Endothelial cell of umbilical vein (primary cell): ENCODE data around the gene SPIRE2. TPM values are rescaled to one million over a fixed set of nuclear protein-coding genes. Genes with fewer than 3 reads are reported as not detected.
"Not testable (repeated sequence)": the region's sequence is repeated elsewhere in the genome, so short reads cannot be mapped to it uniquely, and the experiment has no call there.

ENCODE experiments used
- BruUV-seq: library from RNA; stranded (reverse); fragments of 400-500 nt; replicated peaks from 2 replicates; lab custom pipeline; 2021; lab: Mats Ljungman, UMichigan
- CTCF ChIA-PET: fragments of 300-600, 350-600 bp; sonication (Branson Sonifier 250); formaldehyde crosslinking; loops from one replicate; lab custom pipeline; 2021; ENCODE audit warnings: antibody characterized with exemption, inconsistent platforms; lab: Charles Lee
- POLR2A ChIA-PET: fragments of 300-600, 350-600 bp; sonication (Branson Sonifier 250); formaldehyde crosslinking; loops from one replicate; lab custom pipeline; 2021; ENCODE audit warnings: antibody characterized with exemption, inconsistent platforms; lab: Charles Lee
- DNase-seq: peaks from one replicate; pipeline ENCODE4 v3.0.0-alpha.2; 2011; ENCODE audit warnings: low read depth, low spot score
- FAIRE-seq: peaks from 2 replicates; lab custom pipeline; 2011; peaks lifted over from hg19 to GRCh38; lab: Jason Lieb, UNC
- H2AFZ ChIP-seq: 2 replicates; pipeline ENCODE4 v1.6.0; 2012; ENCODE audit warnings: low read depth, low read length, control low read depth, inconsistent platforms
- H3K27ac ChIP-seq: 2 replicates; pipeline ENCODE4 v1.5.1; 2011; ENCODE audit warnings: low read depth, mild to moderate bottlenecking, control low read depth, low read length, moderate library complexity; ENCODE audit not compliant: insufficient read depth
- H3K27me3 ChIP-seq, 2 experiments: 2 replicates each; pipeline versions ENCODE4 v1.6.0 to v1.6.1; 2011; ENCODE audit warnings: low read length in 2 of 2, mixed read lengths in 1 of 2; ENCODE audit not compliant: control insufficient read depth in 2 of 2, insufficient read depth in 2 of 2
- H3K36me3 ChIP-seq, 2 experiments: 2 replicates in 1 of 2; 3 replicates in 1 of 2; pipeline ENCODE4 v1.5.1; 2011; ENCODE audit warnings: low read length in 2 of 2, mild to moderate bottlenecking in 1 of 2, moderate library complexity in 1 of 2; ENCODE audit not compliant: control insufficient read depth in 2 of 2, insufficient read depth in 2 of 2; ENCODE audit errors: extremely low read depth in 1 of 2
- H3K4me1 ChIP-seq: 3 replicates; pipeline ENCODE4 v1.5.1; 2011; ENCODE audit warnings: mild to moderate bottlenecking, low read length; ENCODE audit not compliant: control insufficient read depth, insufficient read depth; ENCODE audit errors: extremely low read depth
- H3K4me2 ChIP-seq: 2 replicates; pipeline ENCODE4 v1.6.1; 2011; ENCODE audit warnings: low read length, control low read depth, mixed read lengths; ENCODE audit not compliant: insufficient read depth
- H3K4me3 ChIP-seq, 3 experiments: fragments of 200-600 bp in 1 of 3; sonication (generic), shearing (Covaris generic) in 1 of 3; replicated peaks in 1 of 3; 2 replicates each; pipeline ENCODE4 v1.5.1; 2011 to 2016; ENCODE audit warnings: control low read depth in 3 of 3, low read length in 3 of 3, mild to moderate bottlenecking in 2 of 3, inconsistent platforms in 1 of 3, low read depth in 1 of 3, moderate library complexity in 1 of 3; ENCODE audit not compliant: insufficient read depth in 1 of 3
- H3K79me2 ChIP-seq: 2 replicates; pipeline ENCODE4 v1.6.0; 2012; ENCODE audit warnings: low read length, inconsistent platforms; ENCODE audit not compliant: control insufficient read depth, insufficient read depth
- H3K9ac ChIP-seq: replicated peaks from 2 replicates; pipeline ENCODE3; 2011; ENCODE audit warnings: low read length, control low read depth; ENCODE audit not compliant: insufficient read depth; ENCODE audit errors: extremely low read depth
- H3K9me1 ChIP-seq: replicated peaks from 3 replicates; pipeline ENCODE4 v1.6.0; 2011; ENCODE audit warnings: mild to moderate bottlenecking, low read length; ENCODE audit not compliant: control insufficient read depth, insufficient read depth; ENCODE audit errors: extremely low read depth
- H3K9me3 ChIP-seq: replicated peaks from 2 replicates; pipeline ENCODE4 v1.5.1; 2012; ENCODE audit warnings: low read length, inconsistent platforms; ENCODE audit not compliant: control insufficient read depth, insufficient read depth
- H4K20me1 ChIP-seq: replicated peaks from 2 replicates; pipeline ENCODE3; 2011; ENCODE audit warnings: mild to moderate bottlenecking, low read length; ENCODE audit not compliant: control insufficient read depth, insufficient read depth; ENCODE audit errors: extremely low read depth
- CTCF ChIP-seq, 2 donors: IDR thresholded peaks; 1 replicate in 1 of 2; 2 replicates in 1 of 2; pipeline ENCODE4 v1.5.1; 2011; ENCODE audit warnings: low read length in 2 of 2, mild to moderate bottlenecking in 2 of 2, moderate library complexity in 2 of 2, control low read depth in 1 of 2, inconsistent platforms in 1 of 2, low read depth in 1 of 2; ENCODE audit not compliant: insufficient read depth in 1 of 2; ENCODE audit errors: extremely low read depth in 1 of 2
- EZH2 ChIP-seq: IDR thresholded peaks from 2 replicates; pipeline ENCODE4 v1.6.1; 2012; ENCODE audit warnings: borderline replicate concordance, low read depth, mild to moderate bottlenecking, moderate library complexity, low read length, inconsistent platforms; ENCODE audit not compliant: severe bottlenecking
- FOS ChIP-seq: IDR thresholded peaks from 2 replicates; pipeline ENCODE4 v1.6.1; 2011; ENCODE audit warnings: mild to moderate bottlenecking, low read length, moderate library complexity, borderline replicate concordance; ENCODE audit not compliant: insufficient read depth
- GATA2 ChIP-seq: IDR thresholded peaks from 2 replicates; pipeline ENCODE4 v1.7.0; 2011; ENCODE audit warnings: low read depth, mild to moderate bottlenecking, moderate library complexity, mixed read lengths, low read length; ENCODE audit not compliant: insufficient read length, insufficient read depth
- JUN ChIP-seq: IDR thresholded peaks from 2 replicates; pipeline ENCODE4 v1.6.1; 2011; ENCODE audit warnings: borderline replicate concordance, low read depth; ENCODE audit not compliant: insufficient read length, insufficient read depth
- MAX ChIP-seq: IDR thresholded peaks from 2 replicates; pipeline ENCODE4 v1.6.1; 2011; ENCODE audit not compliant: insufficient read depth, insufficient read length
- MYC ChIP-seq: IDR thresholded peaks from one replicate; pipeline ENCODE4 v1.6.1; 2011; ENCODE audit warnings: mild to moderate bottlenecking, low read depth, low read length
- POLR2A ChIP-seq: IDR thresholded peaks from 2 replicates; pipeline ENCODE4 v1.6.1; 2012; ENCODE audit warnings: low read depth, mild to moderate bottlenecking, control low read depth, low read length
- POLR2AphosphoS5 ChIP-seq: IDR thresholded peaks from 2 replicates; pipeline ENCODE4 v1.6.1; 2012; ENCODE audit warnings: low read depth, mild to moderate bottlenecking, control low read depth, low read length, moderate library complexity; ENCODE audit not compliant: insufficient read depth
- dilution Hi-C: fragments of 300-500 bp; cut with MboI; formaldehyde crosslinking; loops from one replicate; pipeline ENCODE4 v1.15.0; 2019; ENCODE audit warnings: low sequenced_read_pairs; ENCODE audit not compliant: extremely low pct_ligation_motif_present
- intact Hi-C: fragments of 100-400 bp; cut with micrococcal nuclease; formaldehyde crosslinking; loops from one replicate; pipeline ENCODE4 v1.10.0; 2022
- polyA plus RNA-seq, 4 experiments: library from polyadenylated mRNA; depleted of rRNA in 3 of 4; stranded (reverse) in 3 of 4; unstranded in 1 of 4; fragments of >200 nt; gene quantifications; 2 replicates each; pipeline versions ENCODE4 v1.2.1 to v1.2.3, GENCODE V29; 2011 to 2012; ENCODE audit warnings: missing spikeins in 1 of 4
- total RNA-seq: library from RNA; stranded (reverse); gene quantifications from 2 replicates; pipeline ENCODE4 v1.2.3, GENCODE V29; 2021

Gene SPIRE2
- total and polyA plus RNA-seq, 2 donors (not counting 3 experiments of a cell fraction or from before 2014, with no cell fraction given): 1.2 to 3.1 TPM

GRCh38 chr16:89831810-89832328 lies 3.6 kb downstream of the SPIRE2 start:
- Histone ChIP-seq H3K27ac (no peak overlapping the region), H3K4me3 (no peak overlapping the region), H3K9me1 (no peaks in the 10 kb centered on the region), H2AFZ (no peak overlapping the region), H3K9me3 (no peaks in the 10 kb centered on the region), H3K4me1 (peaks cover 9% of the 10 kb centered on the region), H3K9ac (no peak overlapping the region), H4K20me1 (no peaks in the 10 kb centered on the region), H3K4me2 (no peak overlapping the region), H3K79me2 (no peaks in the 10 kb centered on the region), H3K36me3 (no peaks in the 10 kb centered on the region), H3K27me3 (no peaks in the 10 kb centered on the region)
- FAIRE-seq (no peak), DNase-seq (no peak)
- POLR2A ChIA-PET: no interaction called here
- intact Hi-C loops: no loop called here
- TF ChIP-seq MYC: no peak
- no peak for TF ChIP-seq EZH2
- TF ChIP-seq MAX: no peak
- no peak for TF ChIP-seq POLR2AphosphoS5
- TF ChIP-seq GATA2: no peak
- no peak for TF ChIP-seq JUN
- no peak for TF ChIP-seq POLR2A
- TF ChIP-seq FOS: no peak
- TF ChIP-seq CTCF (IDR thresholded peaks at IDR 0.05; ENCODE audit: extremely low read depth in 1 of 2, insufficient read depth in 1 of 2, low read depth in 1 of 2, low read length in 2 of 2): no peak
- BruUV-seq: no TSS peak
- dilution Hi-C loops: no loop called here
- CTCF ChIA-PET: interaction anchor here (1.4 kb wide), 1 partner anchor 38 kb away, joined by 4 read pairs; no protein-coding TSS in a partner anchor

- FAIRE-seq, CTCF ChIA-PET: not testable (repeated sequence)
Measured at GRCh38 chr16:89833664-89834363, 5.5 kb downstream of the SPIRE2 start.

More at GRCh38 chr16:89833664-89834363, 5.5 kb downstream of the SPIRE2 start:
- BruUV-seq, H2AFZ ChIP-seq, H4K20me1 ChIP-seq, POLR2A ChIA-PET, H3K27ac ChIP-seq, dilution Hi-C loops, H3K27me3 ChIP-seq, H3K9ac ChIP-seq, intact Hi-C loops, H3K4me2 ChIP-seq, DNase-seq, H3K4me3 ChIP-seq, H3K9me1 ChIP-seq, H3K9me3 ChIP-seq, H3K79me2 ChIP-seq, H3K4me1 ChIP-seq, H3K36me3 ChIP-seq: not testable (repeated sequence)
